ENCODE data around the gene NT5C2.
"Not testable (repeated sequence)": the region's sequence is repeated elsewhere in the genome, so short reads cannot be mapped to it uniquely, and the experiment has no call there.

GRCh38 chr10:103205401-103205800, 12.3 kb upstream of the NT5C2 start:
- not testable (repeated sequence) for TF ChIP-seq CTCF (conservative IDR thresholded peaks at IDR 0.05 in 1 of 2, IDR thresholded peaks at IDR 0.05 in 1 of 2; ENCODE audit: low read depth in 1 of 2, low read length in 2 of 2); EZH2 (IDR thresholded peaks at IDR 0.05; ENCODE audit: low read length, missing control alignments)

Measured in fibroblast of lung (primary cell).